SU-DHL-6 (cell line): ENCODE results near the gene P2RY6.

ENCODE experiments used
- EZH2phosphoT487 ChIP-seq: fragments of 200-600 bp; sonication (generic), shearing (Covaris generic); conservative IDR thresholded peaks from 2 replicates; pipeline ENCODE4 v1.6.1; 2018; ENCODE audit warnings: mild to moderate bottlenecking, antibody characterized with exemption, low read length, moderate library complexity, mixed read lengths
- TF ChIP-seq, protein P1 (sequence below): fragments of 200-600 bp; sonication (generic); IDR thresholded peaks from one replicate; pipeline ENCODE4 v1.5.1; 2017; ENCODE audit warnings: antibody characterized with exemption, mild to moderate bottlenecking, low read length, moderate library complexity; ENCODE audit not compliant: insufficient read depth, poor library complexity, severe bottlenecking

DNA sequence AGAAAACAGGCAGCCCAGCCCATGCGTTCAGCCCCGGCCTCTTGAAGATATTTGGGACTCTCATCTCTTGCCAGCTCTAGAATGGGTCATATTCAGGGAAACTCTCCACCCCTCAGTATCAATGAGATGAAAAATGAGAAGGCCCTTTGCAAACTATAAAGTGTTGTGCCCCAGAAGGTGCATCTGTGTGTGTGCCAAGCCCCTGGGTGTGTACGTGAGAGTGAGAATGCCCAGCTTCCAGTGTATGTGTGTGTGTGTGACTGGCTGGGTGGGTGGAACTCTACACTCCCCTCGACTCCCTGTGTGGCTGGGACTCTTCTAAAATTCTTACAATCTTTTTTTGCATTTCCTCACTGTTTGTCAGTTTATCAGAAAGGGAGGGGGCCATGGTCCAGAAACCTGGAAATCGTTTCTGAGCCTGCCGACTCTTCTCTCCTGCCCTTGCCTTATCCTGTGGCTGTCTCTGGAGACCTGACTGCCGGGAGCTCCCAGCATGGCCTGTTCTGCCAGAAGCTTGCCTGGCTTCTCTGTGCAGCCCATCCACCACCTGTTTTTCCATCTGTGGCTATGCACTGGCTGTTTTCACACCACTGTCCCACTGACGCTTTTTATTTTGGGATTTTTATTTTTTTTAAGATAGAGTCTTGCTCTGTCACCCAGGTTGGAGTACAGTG is 1.2 kb downstream of the P2RY6 start:
- TF ChIP-seq, protein P1, sequence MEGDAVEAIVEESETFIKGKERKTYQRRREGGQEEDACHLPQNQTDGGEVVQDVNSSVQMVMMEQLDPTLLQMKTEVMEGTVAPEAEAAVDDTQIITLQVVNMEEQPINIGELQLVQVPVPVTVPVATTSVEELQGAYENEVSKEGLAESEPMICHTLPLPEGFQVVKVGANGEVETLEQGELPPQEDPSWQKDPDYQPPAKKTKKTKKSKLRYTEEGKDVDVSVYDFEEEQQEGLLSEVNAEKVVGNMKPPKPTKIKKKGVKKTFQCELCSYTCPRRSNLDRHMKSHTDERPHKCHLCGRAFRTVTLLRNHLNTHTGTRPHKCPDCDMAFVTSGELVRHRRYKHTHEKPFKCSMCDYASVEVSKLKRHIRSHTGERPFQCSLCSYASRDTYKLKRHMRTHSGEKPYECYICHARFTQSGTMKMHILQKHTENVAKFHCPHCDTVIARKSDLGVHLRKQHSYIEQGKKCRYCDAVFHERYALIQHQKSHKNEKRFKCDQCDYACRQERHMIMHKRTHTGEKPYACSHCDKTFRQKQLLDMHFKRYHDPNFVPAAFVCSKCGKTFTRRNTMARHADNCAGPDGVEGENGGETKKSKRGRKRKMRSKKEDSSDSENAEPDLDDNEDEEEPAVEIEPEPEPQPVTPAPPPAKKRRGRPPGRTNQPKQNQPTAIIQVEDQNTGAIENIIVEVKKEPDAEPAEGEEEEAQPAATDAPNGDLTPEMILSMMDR = no peak
- no peak for TF ChIP-seq EZH2phosphoT487
